Measurements from ENCODE around the gene WNT3A.

WNT3A gene

GRCh38 chr1:228000416-228000815 lies 6.4 kb upstream of the WNT3A start:
- FAIRE-seq: no peak

DNA sequence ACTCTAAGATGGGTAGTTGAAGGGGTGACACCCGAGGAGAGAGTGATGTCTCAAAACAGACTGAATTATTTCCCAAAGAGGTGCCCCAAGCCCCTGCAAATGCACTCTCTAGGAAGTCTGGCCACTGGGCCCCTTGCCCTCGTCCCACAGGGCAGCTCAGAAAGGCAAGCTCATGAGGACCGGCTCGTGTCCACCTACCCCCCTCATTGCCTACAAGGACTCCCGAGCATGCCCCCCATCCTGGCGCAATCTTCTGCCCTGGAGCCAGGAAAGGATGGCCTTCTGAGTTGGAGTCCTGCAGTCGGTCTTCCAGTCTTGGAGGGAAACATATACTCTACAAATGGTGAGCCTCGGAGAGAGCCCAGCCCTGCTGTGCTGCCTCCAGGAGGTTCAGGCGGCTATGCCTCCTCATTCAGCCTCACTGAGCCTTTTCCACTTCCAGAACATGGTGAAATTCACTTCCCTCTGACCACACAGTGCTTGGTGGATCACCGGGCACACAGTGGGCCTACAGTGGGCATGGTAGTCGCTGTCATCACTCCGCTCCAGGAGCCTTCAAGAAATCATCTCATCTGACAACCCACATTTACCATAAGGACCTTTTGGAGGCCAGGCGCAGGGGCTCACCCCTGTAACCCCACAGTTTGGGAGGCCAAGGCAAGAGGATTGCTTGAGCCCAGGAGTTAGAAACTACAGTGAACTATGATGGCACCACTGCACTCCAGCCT lies 5.8 kb upstream of the WNT3A start:
- FAIRE-seq: no peak

DNA sequence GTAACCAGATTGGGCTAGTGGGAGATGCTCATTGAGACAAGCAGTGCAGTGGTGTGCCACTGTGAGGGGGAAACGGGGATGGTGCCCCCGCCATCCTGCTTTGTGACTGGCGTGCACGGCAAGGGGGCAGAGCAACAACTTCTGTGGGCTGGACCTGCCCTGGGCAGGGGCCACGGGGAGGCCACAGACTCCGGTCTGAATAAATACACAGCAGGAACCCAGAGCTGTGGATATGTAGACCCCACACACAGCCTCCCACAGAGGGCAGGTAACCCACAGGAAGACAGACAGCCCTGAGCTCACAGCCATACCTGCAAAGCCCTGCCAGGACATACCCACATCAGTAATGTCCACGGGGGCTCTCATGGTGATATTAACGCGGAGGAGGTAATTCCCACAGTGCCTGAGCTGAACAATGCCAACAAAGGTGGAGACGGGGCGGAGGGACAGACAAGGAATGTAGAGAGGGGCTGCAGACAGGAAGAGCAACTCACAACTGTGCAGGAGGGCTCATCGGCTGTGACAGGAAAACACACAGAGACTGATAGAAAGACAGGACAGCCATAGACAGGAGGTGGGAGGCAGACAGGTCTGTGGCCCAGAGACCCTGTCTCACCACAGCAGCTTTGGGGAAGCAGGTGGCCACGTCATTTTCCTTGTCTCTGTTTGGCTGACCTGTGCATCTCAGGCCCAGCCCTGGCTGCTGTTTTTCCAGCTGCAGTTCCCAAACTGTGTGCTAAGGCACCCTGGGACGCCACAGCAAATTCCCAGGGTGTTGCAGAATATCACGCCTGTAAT lies 4.9 kb upstream of the WNT3A start:
- no peak for FAIRE-seq

DNA sequence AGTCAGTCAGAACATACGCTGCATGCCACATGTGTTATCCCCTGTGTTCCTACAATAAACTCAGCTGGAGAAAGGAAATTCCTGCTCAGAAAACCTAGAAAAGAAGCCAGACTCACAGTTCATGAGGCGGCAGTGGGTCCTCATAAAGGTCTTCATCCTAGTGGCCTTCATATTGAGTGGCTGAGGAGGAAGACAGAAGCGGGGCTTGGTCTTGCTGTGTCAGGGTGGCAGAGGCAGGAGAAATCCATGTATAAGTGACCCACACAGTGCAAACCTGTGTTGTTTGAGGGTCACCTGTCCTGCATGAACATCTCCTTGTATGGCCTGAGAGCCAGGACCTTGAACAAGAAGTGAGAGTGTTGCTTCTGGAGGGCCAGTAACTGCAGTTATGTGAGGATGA lies 4.0 kb upstream of the WNT3A start:
- no peak for FAIRE-seq

DNA sequence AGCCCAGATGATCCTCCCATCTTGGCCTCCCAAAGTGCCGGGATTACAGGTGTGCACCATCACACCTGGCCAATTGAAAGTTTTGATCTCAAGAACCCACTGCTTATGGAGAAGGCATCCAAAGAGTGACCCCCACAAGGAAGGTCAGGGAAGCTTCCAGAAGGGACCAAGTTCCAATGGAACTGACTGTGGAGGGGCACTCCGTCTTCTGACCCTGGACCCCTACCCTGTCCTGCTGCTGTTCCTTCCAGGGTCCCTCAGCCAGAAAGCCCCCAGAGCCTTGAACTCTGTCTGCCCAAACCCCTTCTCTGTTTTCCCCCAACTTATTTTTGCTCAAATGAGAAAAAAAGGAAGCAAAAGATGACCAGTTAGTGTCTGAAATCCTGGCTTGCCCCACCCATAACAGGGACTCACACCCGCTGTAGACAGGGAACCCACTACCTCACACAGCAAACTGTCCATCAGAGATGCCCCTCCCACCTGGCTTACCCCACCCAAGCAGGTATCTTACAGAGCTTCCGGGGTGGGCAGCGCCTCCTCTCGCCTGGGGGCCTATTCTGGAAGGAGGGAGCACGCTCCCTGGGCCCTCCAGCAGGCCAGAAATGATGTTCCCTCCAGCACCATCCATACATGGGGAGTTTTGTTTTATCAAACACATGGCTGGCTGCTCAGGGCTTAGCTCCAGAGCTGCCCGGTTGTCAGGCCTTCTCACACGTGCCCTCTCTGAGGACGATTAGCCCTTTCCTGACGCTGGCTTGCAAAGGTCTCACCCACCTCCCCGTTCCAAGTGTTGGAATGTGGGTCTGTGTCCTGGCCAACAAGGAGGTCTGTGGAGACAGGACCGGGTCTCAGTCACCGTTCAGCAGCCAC lies 3.1 kb upstream of the WNT3A start:
- FAIRE-seq: no peak

- no peak for FAIRE-seq
Measured at GRCh38 chr1:228004331-228004855, 2.4 kb upstream of the WNT3A start.

DNA sequence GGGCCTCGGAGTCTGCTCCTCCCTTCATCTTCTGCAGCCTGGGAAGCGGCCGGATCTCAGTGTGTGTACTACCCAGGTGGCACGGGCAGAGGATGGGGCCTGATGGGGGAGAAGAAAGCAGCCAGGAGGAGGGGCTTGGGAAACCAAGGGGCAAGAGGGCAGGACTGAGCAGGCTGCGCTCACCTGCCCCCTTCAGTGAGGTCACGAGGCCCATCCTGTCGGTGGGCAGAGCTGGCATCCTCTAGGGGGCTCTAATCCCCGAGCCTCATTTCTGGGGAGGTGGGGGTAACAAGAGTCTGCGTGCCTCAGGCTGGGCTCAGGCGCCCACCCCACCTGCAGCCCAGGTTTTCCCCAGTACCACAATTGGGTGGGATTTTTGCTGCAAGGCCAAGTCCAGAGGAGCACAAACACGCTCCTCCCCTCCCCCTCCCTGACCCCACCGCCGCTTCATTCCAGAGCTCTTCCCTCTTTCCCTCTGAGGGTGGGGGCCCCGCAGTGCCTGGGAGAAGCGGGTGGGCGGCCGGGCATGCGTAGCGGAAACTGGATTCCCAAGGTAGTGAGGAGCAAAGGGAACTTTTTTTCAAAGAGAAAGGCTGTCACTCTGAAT lies 1.8 kb upstream of the WNT3A start:
- no peak for FAIRE-seq

DNA sequence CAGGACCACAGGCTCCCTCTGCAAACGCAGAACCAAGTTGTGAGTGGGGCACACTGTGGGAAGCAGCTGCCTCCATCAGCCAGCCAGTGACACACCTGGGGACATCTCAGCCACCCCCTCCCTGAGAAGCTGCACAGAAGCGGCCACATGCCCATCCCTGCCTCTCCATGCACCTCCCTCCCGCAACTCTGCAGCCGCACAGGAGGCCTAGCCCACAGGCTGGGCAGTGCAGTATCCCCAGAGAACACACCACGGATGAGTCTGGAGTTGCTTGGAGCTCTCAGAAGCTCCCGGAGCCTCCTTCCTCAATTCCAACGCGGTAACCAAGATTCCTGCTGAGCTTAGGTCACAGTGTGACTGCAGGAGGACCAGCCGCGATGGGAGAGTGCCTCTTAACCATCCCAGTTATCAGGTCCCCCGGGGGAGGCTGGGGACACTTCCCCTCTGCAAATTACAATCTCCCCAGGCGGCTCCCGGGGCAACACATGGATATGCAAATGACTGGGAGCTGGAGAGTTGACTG lies 1.2 kb upstream of the WNT3A start:
- no peak for FAIRE-seq

- no peak for FAIRE-seq
Measured at GRCh38 chr1:228006034-228006785, 588 bp upstream of the WNT3A start.

DNA sequence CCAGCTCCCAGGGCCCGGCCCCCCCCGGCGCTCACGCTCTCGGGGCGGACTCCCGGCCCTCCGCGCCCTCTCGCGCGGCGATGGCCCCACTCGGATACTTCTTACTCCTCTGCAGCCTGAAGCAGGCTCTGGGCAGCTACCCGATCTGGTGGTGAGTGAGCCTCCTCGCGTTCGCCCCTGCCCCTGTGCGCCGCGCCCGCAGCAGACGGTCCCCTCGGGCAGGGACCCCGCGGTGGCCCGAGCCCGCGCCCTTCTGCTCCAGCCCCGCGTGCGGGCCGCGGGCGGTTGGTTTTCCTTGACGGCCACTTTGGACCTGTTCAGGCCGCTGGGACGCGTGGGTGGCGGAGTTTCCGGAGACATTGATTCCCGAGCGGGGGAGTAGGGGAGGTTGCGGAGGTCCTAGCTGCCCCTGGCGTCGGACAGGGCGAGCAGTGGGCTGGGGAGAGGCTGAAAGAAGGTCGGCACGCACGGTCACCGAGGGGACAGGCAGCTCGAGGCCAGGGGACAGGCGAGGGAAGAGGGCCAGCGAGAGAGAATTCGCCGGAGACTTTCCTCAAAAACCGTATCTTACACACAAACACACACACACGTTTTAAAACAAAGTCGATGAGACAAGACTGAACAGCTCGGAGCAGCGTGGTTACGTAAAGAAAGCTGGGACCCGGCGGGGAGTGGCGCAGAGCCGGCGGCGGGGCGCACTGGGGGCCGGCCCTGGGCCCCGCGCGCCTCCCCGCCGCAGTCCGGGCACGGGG lies 427 bp downstream of the WNT3A start:
- FAIRE-seq: no peak

- no peak for FAIRE-seq
Measured at GRCh38 chr1:228007801-228008341, 1.1 kb downstream of the WNT3A start.

DNA sequence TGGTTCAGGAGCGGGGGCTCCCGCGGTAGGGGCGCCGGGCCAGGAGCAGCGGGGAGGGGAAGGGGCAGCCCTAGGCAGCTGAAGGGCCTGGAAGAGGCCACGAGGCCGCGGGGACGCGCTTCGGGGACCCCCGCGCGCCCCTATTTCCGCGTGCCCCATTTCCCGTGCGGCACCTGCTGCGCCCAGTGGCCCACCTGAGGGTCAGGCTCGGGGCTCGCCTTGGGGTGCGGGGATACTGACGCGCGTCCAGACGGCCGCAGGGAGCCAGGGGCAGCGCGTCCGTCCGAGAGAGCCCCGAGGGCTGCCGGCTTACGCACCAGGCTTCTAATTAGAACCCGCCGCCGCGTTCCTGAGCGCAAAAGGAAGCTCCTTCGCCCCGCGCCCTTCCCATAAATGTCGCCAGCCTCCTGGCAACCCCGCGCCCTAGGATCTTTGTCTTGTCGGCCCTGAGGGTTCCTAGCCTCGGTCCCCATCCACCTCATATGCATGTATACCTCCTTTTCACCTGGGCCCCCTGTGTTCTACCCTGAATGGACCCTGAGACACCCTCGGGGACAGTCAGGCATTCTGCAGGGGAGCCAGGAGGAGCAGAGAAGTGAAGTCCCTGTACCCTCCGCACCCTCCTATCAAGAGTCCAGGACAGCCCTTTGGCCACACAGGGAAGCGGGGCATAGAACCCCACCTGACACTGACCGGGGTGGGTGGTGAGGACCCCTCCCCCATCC lies 1.8 kb downstream of the WNT3A start:
- no peak for FAIRE-seq

DNA sequence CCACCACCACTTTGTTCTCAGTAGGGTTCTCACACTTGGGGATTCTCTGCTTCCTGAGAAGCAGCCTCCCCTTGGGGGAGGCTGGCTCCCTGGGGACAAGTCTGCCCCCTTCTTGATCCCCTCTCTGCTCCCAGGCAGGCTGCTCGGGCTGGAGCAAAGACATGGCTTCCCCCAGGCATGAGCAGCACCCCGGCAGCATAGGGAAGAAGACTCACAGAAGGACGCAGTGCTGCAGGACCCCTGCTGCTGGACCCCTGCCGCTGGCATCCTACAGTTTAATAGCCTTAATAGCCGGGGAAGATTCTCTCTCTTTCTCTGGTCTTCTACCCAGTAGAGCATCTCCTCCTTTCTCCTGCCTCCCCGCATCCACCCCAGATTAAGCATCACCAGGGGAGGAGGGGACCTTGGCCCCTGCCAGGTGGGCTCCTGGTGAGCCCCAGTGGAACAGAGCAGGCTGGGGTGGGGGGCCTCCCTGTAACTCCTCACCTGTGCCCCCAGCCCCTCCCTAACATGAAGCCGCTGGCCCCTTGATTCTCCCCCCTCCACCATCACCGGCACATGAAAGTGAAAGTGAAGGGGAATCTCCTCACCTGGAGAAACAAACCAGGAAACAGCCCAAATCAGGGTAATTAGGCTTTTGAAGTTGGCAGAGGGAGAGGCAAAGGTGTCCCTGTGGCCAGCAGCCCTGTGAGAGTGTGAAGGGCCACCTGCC lies 2.5 kb downstream of the WNT3A start:
- FAIRE-seq: no peak

GRCh38 chr1:228009828-228010775 lies 3.3 kb downstream of the WNT3A start:
- FAIRE-seq: no peak

GRCh38 chr1:228010921-228011320 lies 4.1 kb downstream of the WNT3A start:
- FAIRE-seq: no peak

- FAIRE-seq: no peak
Measured at GRCh38 chr1:228011721-228012311, 5.0 kb downstream of the WNT3A start.

GRCh38 chr1:228012555-228012954 lies 5.8 kb downstream of the WNT3A start:
- no peak for FAIRE-seq

Measured in endometrium (tissue), 2 donors.